ENCODE measurements around the gene BRAP.

Gene BRAP

DNA sequence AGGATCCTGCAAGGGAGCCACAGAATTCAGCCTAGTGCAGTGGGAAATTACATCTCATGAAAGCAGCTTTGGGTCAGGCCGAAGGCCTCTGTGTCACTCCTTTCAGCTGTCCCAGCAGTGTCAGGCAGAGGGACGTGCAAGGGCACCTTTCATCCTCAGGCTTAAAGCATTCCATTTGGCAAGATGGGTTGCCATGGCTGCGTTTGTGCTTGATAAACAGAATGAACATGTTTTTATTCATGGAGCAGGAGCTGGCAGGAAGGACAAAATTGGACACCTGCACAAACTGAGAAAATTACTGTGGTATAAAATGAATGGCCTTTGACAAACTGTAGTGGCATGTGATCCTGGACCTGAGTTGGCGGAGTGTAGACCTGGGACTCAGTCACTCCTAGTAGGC, 29.5 kb upstream of the BRAP start:
- H3K4me3 ChIP-seq (ENCODE audit: low read depth, low read length) = no peak overlapping the region
- TF ChIP-seq CTCF (IDR thresholded peaks at IDR 0.05; ENCODE audit: low read depth, low read length) = no peak

DNA sequence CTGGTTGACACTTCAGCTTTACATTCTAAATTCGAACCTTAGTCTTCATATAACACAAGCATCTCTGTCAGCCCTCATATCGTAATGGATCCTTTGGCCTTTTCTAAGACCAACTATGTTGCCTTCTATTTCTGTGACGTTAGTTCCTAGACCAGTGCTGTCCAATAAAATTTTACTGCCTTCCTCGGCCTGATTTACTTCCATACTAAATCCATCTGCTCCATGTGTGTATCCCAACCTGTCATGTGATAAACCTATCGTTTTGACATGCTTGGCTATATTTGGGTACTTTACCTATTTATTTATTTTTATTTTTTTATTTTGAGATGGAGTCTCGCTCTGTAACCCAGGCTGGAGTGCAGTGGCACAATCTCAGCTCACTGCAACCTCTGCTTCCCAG, 20.4 kb upstream of the BRAP start:
- no peak for TF ChIP-seq CTCF (IDR thresholded peaks at IDR 0.05; ENCODE audit: low read depth, low read length)
- no peak overlapping the region for H3K4me3 ChIP-seq (ENCODE audit: low read depth, low read length)

GRCh38 chr12:111705672-111706071, 19.9 kb upstream of the BRAP start:
- no peak overlapping the region for H3K4me3 ChIP-seq (ENCODE audit: low read depth, low read length)
- TF ChIP-seq CTCF (IDR thresholded peaks at IDR 0.05; ENCODE audit: low read depth, low read length) = no peak

DNA sequence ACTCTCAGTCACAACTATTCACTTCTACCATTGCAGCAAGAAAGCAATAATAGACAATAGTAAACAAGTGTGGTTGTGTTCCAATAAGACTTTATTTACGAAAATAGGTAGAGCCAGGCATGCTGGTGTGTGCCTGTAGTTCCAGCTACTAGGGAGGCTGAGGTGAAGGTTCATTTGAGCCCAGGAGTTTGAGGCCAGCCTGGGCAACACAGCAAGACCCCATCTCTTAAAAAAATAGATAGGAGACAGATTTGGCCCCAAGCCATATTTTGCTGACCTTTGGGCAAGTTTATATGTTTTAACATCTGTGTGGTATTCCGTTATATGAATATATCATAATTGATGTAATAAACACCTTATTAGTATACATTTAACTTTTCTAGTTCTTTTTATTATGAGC, 14.2 kb upstream of the BRAP start:
- H3K4me3 ChIP-seq (ENCODE audit: low read depth, low read length) = no peak overlapping the region
- TF ChIP-seq CTCF (IDR thresholded peaks at IDR 0.05; ENCODE audit: low read depth, low read length) = no peak

- TF ChIP-seq CTCF (IDR thresholded peaks at IDR 0.05; ENCODE audit: low read depth, low read length) = no peak
- no peak overlapping the region for H3K4me3 ChIP-seq (ENCODE audit: low read depth, low read length)
Measured at GRCh38 chr12:111693818-111694217, 8.1 kb upstream of the BRAP start.

- no peak for TF ChIP-seq CTCF (IDR thresholded peaks at IDR 0.05; ENCODE audit: low read depth, low read length)
- no peak overlapping the region for H3K4me3 ChIP-seq (ENCODE audit: low read depth, low read length)
Measured at GRCh38 chr12:111692575-111693210, 6.9 kb upstream of the BRAP start.

DNA sequence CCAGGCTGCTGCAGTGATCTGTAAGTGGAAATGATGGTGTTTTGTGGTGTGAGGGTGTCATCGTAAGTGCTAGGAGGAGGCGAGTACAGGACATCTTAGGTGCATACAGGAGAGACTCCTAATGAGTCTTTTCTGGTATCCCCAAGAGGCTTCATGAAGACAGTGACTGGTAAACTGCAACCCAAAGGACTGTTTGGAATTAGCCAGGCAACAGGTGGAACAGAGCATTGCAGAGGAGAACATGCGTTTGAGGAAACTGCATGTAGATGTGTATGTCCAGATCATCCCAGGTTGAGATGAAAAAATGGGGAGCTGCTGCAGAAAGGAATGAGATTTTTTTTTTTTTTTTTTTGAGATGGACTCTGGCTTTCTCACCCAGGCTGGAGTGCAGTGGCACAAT, 5.5 kb upstream of the BRAP start:
- TF ChIP-seq CTCF (IDR thresholded peaks at IDR 0.05; ENCODE audit: low read depth, low read length) = no peak
- H3K4me3 ChIP-seq (ENCODE audit: low read depth, low read length) = no peak overlapping the region
